Adrenal gland (tissue), 12 donors: Measurements from ENCODE around the gene TRIP6. TPM values are rescaled to one million over a fixed set of nuclear protein-coding genes. Genes with fewer than 3 reads are reported as not detected.

Source experiments
- DNase-seq, 7 donors: peaks; one replicate each; pipeline ENCODE4 v3.0.0-alpha.2; 2019 to 2020
- H3K27ac ChIP-seq, 5 donors: fragments of 200-600 bp; sonication (generic) in 4 of 5; 1 replicate in 3 of 5; 2 replicates in 2 of 5; pipeline versions ENCODE4 v1.5.1 to v1.8.0; 2016 to 2020; ENCODE audit warnings: mild to moderate bottlenecking in 1 of 5
- H3K27me3 ChIP-seq: fragments of 200-600 bp; 2 replicates; pipeline ENCODE4 v1.8.0; 2021
- H3K36me3 ChIP-seq, 2 donors: fragments of 200-600 bp; replicated peaks in 1 of 2; 1 replicate in 1 of 2; 2 replicates in 1 of 2; pipeline versions ENCODE4 v1.5.1 to v1.8.0; 2018 to 2022
- H3K4me1 ChIP-seq, 2 donors: fragments of 200-600 bp; replicated peaks in 1 of 2; 1 replicate in 1 of 2; 2 replicates in 1 of 2; pipeline versions ENCODE4 v1.5.1 to v1.8.0; 2018 to 2021
- H3K4me3 ChIP-seq, 4 donors: fragments of 200-600 bp; sonication (generic) in 3 of 4; one replicate each; pipeline ENCODE4 v1.5.1; 2016 to 2018
- H3K9me3 ChIP-seq, 3 donors: fragments of 200-600 bp; sonication (generic) in 1 of 3; replicated peaks in 1 of 3; 1 replicate in 2 of 3; 2 replicates in 1 of 3; pipeline versions ENCODE4 v1.5.1 to v1.8.0; 2016 to 2021
- CTCF ChIP-seq, 6 experiments: fragments of 450-650 bp in 4 of 6; fragments of 200-600 bp in 2 of 6; sonication (generic) in 1 of 6; IDR thresholded peaks; 1 replicate in 5 of 6; 2 replicates in 1 of 6; pipeline versions ENCODE4 v1.5.1 to v1.8.0; 2016 to 2021; ENCODE audit warnings: antibody characterized with exemption in 6 of 6, mild to moderate bottlenecking in 2 of 6, moderate library complexity in 1 of 6
- POLR2A ChIP-seq, 2 donors: fragments of 450-650 bp; IDR thresholded peaks; one replicate each; pipeline ENCODE4 v1.6.1; 2017; ENCODE audit warnings: antibody characterized with exemption in 2 of 2, mild to moderate bottlenecking in 2 of 2, moderate library complexity in 1 of 2
- WGBS, 4 donors: extraction: QIAGEN DNeasy Blood & Tissue Kit in 2 of 4; methylation state at CpG; one replicate each; pipeline versions ENCODE4 v1.1.5 to v1.1.7; 2013 to 2017; 5-methylcytosine and 5-hydroxymethylcytosine counted together
- intact Hi-C, 2 donors: fragments of 100-400 bp; cut with DNase I; formaldehyde crosslinking; loops; one replicate each; pipeline versions ENCODE4 v1.14.1 to v1.15.0; 2022 to 2023
- polyA plus RNA-seq, 3 donors: library from polyadenylated mRNA; stranded (reverse); fragments of 200-250 nt in 2 of 3; fragments of 350-450 nt in 1 of 3; fragmentation: Illumina TruSeq in 1 of 3; extraction: RNeasy Lipid Tissue Mini Kit (QIAGEN cat#74804) in 1 of 3; gene quantifications; one replicate each; pipeline ENCODE4 v1.2.3, GENCODE V29; 2013 to 2014
- total RNA-seq, 9 donors: library from RNA; depleted of rRNA in 4 of 9; stranded (reverse); fragments of >200 nt in 4 of 9; fragments of 120-200 nt in 1 of 9; fragmentation: NEBNext Ultra II Directional in 1 of 9; extraction: Animal tissue kit (Norgen Biotek cat#: 25700) in 1 of 9; gene quantifications; one replicate each; pipeline versions ENCODE4 v1.1.0 to v1.2.4, GENCODE V29; 2013 to 2023
- donor health status: healthy with polysubstance abuse.
- donor health status: Bipolar disorder and iron deficiency.
- donor health status: DM: yes; HTN: yes; CAD: no.
- donor health status: DM: no; HTN: no; CAD: no.
- donor health status: DM: no; HTN: no; CAD: no.
- donor health status: DM: yes; HTN: yes; CAD: no.

TRIP6 gene
- total and polyA plus RNA-seq, 12 donors = 6.1 to 105 (median 69.2) TPM

GRCh38 chr7:100891568-100892247 is 24.5 kb downstream of the TRIP6 start:
- no peak overlapping the region for H3K4me3 ChIP-seq
- peaks cover 0 to 17% of the 10 kb centered on the region in 2 donors for H3K36me3 ChIP-seq
- peak overlapping the region in 1 of 5 donors; percentile 90 for H3K27ac ChIP-seq
- H3K4me1 ChIP-seq = peaks cover 24 to 51% of the 10 kb centered on the region in 2 donors
- H3K9me3 ChIP-seq = no peaks in the 10 kb centered on the region
- TF ChIP-seq CTCF (IDR thresholded peaks at IDR 0.05) (no peak), POLR2A (IDR thresholded peaks at IDR 0.05) (no peak)
- intact Hi-C loops = loop anchor here in 1 of 2 donors (10.0 kb wide), 2 partner anchors 273 to 393 kb away; partner anchors contain the start of gene VGF
- WGBS, 4 donors = 72 to 80% (median 78%) methylated on average over 8 of the region's 8 CpGs
- DNase-seq = peak in 1 of 7 donors; percentile 20
- peaks cover 17% of the 10 kb centered on the region for H3K27me3 ChIP-seq

GRCh38 chr7:100892364-100893317 is 25.5 kb downstream of the TRIP6 start:
- DNase-seq = peak in 1 of 7 donors; percentile 26
- H3K27ac ChIP-seq = no peak overlapping the region
- peaks cover 21% of the 10 kb centered on the region for H3K27me3 ChIP-seq
- WGBS, 4 donors = 88 to 93% (median 90%) methylated on average over 15 to 44 of the region's 44 CpGs
- H3K9me3 ChIP-seq = no peaks in the 10 kb centered on the region
- TF ChIP-seq CTCF (IDR thresholded peaks at IDR 0.05) (no peak), POLR2A (IDR thresholded peaks at IDR 0.05) (no peak)
- H3K4me1 ChIP-seq = peaks cover 24 to 42% of the 10 kb centered on the region in 2 donors
- H3K4me3 ChIP-seq = no peak overlapping the region
- peaks cover 0 to 8% of the 10 kb centered on the region in 2 donors for H3K36me3 ChIP-seq
- intact Hi-C loops = loop anchor here in 1 of 2 donors (10.0 kb wide), 2 partner anchors 272 to 392 kb away; partner anchors contain the start of gene VGF

- H3K27ac ChIP-seq = no peak overlapping the region
- peaks cover 24 to 36% of the 10 kb centered on the region in 2 donors for H3K4me1 ChIP-seq
- peaks cover 29% of the 10 kb centered on the region for H3K27me3 ChIP-seq
- H3K4me3 ChIP-seq = no peak overlapping the region
- no peaks in the 10 kb centered on the region for H3K9me3 ChIP-seq
- WGBS, 4 donors = 88 to 92% (median 91%) methylated on average over 11 to 32 of the region's 32 CpGs
- H3K36me3 ChIP-seq = peaks cover 0 to under 1% of the 10 kb centered on the region in 2 donors
- DNase-seq = peak in 1 of 7 donors; percentile 29
- intact Hi-C loops = loop anchor here in 1 of 2 donors (10.0 kb wide), 2 partner anchors 271 to 391 kb away; partner anchors contain the start of gene VGF
- TF ChIP-seq CTCF (IDR thresholded peaks at IDR 0.05) (no peak), POLR2A (IDR thresholded peaks at IDR 0.05) (no peak)
Measured at GRCh38 chr7:100893318-100893895, 26.2 kb downstream of the TRIP6 start.
